Activated T-cell treated with anti-CD3 and anti-CD28 coated beads for 4 hours (primary cell): ENCODE data around the gene SYNGR2.

Experiments used
- DNase-seq: peaks from one replicate; pipeline ENCODE4 v3.0.0-alpha.2; 2020

Gene SYNGR2

DNA sequence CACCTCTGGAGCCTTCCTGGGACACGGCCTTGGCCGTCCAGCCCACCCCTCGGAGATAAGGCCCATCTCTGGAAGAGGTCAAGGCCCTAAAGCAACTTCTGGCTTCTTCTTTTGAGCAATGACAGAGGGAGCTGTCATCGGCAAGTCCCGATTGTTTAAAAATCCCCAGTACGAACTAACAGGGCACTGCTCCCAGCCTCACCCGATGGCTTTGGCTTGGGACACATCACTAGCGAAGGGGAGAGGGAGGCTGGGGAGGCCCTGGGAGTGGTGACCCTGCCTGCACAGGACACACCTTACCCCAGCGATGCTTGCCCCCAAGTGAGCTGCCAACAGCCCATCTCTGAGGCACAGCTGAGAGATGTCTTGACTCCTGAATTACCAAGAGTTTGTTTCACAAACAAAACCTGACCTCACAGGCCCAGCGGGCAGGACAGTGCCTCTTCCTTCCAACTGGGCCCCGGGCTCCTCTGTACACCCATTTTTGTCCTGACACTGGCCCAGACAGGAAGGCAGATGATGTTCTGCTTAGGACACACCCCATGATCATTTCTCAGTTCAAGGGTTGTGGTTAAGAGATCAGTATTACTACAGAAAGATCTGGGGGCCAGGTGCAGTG lies 4.8 kb downstream of the SYNGR2 start:
- no peak for DNase-seq

- no peak for DNase-seq
Observed at GRCh38 chr17:78174346-78174869, 6.0 kb downstream of the SYNGR2 start.

GRCh38 chr17:78174870-78175642 lies 6.7 kb downstream of the SYNGR2 start:
- DNase-seq: no peak

- DNase-seq: no peak
Observed at GRCh38 chr17:78175643-78175981, 7.2 kb downstream of the SYNGR2 start.

DNA sequence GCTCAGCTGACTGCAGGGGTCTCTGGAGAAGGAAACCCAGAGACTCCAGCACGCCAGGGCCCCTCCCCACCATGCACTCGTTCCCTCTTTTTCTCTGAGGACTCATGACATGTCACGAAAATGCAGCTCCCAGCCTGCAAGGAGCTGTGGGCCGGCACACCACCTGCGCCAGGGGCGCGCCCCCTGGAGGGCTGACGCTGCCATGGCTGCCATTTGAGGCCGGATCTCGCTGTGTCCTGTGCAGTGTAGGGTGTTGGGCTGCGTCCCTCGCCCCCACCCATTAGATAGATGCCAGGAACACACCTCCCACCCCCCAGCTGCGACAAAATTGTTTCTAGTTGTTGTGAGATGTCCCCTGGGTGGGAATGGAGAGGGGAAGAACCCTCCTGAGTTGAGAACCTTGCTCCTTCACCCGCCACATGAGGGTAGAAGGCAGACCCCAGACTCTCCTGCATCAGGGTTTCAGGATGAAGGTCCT lies 8.2 kb downstream of the SYNGR2 start:
- DNase-seq: peak; percentile 65

- no peak for DNase-seq
Observed at GRCh38 chr17:78179372-78179771, 11.0 kb downstream of the SYNGR2 start.

- DNase-seq: no peak
Observed at GRCh38 chr17:78180083-78180482, 11.7 kb downstream of the SYNGR2 start.

DNA sequence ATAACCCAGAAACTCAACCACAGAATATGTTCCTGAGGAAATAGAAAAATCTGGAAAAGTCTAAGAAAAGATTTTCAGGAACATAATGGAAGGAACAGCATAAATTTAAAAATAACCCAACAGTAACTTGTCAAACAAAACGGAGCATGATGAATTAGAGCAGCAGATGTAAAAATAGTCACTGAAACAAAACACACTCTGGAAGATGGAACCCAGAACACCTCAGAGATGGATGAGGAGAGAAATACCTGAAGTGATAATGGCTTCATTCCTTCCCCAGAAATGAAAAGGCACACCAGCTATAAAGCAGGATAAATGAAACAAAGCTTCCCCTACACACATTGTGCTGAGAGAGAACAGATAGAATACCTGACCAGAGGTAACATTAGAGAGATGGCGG lies 12.1 kb downstream of the SYNGR2 start:
- DNase-seq: no peak

DNA sequence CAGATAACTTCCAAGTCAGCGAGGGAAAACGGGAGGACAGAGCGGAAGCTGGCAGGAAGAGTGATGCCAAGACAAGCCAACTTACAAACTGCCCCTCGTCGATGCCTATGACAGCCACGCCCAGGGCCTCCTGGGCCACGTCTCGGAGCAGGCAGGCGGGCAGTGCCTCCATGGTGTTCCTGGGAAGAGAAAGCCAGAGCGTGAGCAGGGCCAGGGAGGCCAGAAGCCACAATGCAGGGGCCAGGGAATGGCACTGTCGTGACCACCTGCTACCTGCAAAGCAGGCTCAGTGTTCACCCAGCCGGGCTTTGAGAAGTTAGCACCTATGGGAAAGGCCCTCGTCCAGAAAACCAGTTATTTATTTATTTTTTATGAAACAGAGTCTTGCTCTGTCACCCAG lies 14.1 kb downstream of the SYNGR2 start:
- DNase-seq: no peak

GRCh38 chr17:78183916-78184315 lies 15.5 kb downstream of the SYNGR2 start:
- no peak for DNase-seq

- no peak for DNase-seq
Observed at GRCh38 chr17:78184351-78184750, 16.0 kb downstream of the SYNGR2 start.

GRCh38 chr17:78184868-78185267 lies 16.5 kb downstream of the SYNGR2 start:
- no peak for DNase-seq

- DNase-seq: no peak
Observed at GRCh38 chr17:78185981-78186691, 17.8 kb downstream of the SYNGR2 start.

- DNase-seq: peak; percentile 54
Observed at GRCh38 chr17:78186692-78187595, 18.6 kb downstream of the SYNGR2 start, which contains the start of the genes AFMID and TK1. TSS of gene AFMID (plus strand) at chr17:78187362. CDS start at chr17:78187371, 9 bp downstream. TSS of gene TK1 (minus strand) at chr17:78187052. CDS start at chr17:78186994, 58 bp downstream.

DNA sequence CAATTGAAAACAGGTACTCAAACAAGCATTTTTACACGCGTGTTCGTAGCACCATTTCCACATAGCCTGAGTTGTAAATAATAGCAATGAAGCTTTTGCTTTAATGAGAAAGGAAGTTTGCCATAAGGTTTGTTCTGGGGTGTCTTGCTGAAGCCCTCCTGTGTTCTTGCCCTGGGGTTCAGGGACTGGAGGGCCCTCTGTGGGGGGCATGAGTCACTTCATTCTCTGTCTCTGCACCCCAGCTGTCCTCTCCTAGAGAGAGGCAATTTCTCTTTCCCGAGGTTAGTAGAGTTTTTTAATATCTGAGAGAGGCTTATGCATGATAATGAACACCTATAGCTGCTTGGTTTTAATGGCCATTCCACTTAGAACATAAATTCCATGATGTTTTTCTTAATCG lies 28.3 kb downstream of the SYNGR2 start:
- DNase-seq: no peak

GRCh38 chr17:78197147-78197832 lies 28.9 kb downstream of the SYNGR2 start:
- no peak for DNase-seq

- DNase-seq: no peak
Observed at GRCh38 chr17:78200451-78200850, 32.1 kb downstream of the SYNGR2 start.

GRCh38 chr17:78202666-78203065 lies 34.3 kb downstream of the SYNGR2 start:
- no peak for DNase-seq

DNA sequence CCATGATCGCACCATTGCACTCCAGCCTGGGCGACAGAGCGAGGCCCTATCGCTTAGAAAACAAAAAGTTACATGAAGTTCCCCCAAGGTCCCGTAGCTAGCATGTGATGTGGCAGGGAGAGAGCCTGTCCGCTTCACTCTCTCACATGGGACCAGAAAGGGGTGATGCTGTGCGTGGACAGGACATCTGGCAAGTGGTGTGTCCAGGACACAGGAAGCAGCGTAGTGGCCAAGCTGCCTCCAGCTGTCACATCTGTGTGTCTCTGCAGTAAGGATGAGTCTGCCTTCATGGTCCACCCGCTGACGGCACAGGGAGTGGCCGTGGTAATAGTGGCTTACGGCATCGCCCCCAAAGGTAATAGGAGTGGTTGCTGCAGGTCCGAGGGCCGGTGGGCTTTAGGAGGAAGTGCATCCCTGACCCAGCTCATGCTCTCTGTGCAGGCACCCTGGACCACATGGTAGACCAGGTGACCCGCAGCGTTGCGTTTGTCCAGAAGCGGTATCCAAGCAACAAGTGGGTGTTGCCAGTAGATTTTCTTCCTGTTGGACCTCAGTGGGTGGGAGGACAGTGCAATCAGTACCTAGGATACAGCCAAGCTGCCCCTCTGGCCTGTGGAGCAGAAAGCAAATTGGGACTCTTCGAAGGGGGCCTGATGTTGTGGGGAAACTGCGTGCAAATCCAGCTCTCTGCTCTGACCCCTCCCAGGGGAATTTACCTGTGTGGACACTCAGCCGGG lies 36.2 kb downstream of the SYNGR2 start:
- no peak for DNase-seq

- DNase-seq: no peak
Observed at GRCh38 chr17:78205124-78205775, 36.9 kb downstream of the SYNGR2 start.

DNA sequence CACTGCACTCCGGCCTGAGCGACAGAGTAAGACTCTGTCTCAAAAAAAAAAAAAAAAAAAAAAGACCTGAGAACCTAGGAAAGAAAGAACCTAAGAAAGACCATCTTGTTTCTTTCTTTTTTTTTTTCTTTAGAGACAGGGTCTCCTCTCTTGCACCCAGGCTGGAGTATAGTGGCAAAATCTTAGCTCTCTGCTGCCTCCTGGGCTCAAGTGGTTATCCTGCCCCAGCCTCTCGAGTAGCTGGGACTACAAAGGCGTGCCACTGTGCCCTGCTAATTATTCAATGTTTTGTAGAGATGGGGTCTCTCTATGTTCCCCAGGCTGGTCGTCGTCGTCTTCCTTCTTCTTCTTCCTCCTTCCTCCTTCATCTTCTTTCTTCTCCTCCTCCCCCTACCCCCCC lies 37.9 kb downstream of the SYNGR2 start:
- no peak for DNase-seq
